Prostate gland (tissue), 2 donors: Measurements from ENCODE around the gene SMTN.

Source experiments
- POLR2A ChIP-seq: fragments of 450-650 bp; IDR thresholded peaks from one replicate; pipeline ENCODE4 v1.6.1; 2016; ENCODE audit warnings: antibody characterized with exemption, mild to moderate bottlenecking
- TF ChIP-seq, protein P1 (sequence below), 4 experiments: fragments of 200-600 bp in 2 of 4; fragments of 450-650 bp in 2 of 4; sonication (generic) in 2 of 4; IDR thresholded peaks; 1 replicate in 3 of 4; 2 replicates in 1 of 4; pipeline ENCODE4 v1.5.1; 2016 to 2019; ENCODE audit warnings: antibody characterized with exemption in 4 of 4, mild to moderate bottlenecking in 2 of 4, moderate library complexity in 2 of 4

DNA sequence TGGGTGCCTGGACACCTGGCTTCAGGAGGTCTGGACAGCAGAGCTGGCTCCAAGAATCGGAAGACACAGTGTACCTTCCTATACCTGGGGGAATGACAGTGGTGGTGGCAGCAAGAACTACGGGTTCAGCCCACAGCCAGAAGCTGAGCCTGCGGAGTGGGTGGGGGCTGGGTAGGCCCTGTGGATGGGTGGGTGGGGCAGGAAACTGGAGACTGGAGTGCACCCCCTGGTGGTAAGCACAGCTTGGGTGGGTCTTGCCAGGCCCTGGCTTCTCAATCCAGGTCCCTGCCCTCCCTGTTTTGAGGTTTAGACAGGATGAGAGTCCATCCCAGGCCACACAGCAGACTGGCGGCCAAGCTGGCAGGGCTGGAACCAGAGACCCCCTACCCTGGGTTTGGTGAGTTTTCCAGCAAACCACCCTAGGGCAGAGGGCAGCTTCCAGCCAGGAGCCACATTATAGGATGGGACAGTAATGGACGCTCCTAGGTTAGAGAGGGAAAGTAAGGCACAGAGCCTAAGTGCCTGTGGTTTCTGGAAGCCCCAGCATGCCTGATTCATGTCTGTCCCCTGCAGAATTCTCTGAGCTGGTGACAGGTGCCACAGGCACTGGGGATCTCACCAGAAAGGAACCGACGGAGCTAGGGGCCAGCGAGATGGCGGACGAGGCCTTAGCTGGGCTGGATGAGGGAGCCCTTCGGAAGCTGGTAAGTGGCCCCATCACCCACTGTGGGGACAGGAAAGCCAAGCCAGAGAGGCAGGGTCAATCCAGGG is 1.7 kb downstream of the SMTN start:
- TF ChIP-seq, protein P1, sequence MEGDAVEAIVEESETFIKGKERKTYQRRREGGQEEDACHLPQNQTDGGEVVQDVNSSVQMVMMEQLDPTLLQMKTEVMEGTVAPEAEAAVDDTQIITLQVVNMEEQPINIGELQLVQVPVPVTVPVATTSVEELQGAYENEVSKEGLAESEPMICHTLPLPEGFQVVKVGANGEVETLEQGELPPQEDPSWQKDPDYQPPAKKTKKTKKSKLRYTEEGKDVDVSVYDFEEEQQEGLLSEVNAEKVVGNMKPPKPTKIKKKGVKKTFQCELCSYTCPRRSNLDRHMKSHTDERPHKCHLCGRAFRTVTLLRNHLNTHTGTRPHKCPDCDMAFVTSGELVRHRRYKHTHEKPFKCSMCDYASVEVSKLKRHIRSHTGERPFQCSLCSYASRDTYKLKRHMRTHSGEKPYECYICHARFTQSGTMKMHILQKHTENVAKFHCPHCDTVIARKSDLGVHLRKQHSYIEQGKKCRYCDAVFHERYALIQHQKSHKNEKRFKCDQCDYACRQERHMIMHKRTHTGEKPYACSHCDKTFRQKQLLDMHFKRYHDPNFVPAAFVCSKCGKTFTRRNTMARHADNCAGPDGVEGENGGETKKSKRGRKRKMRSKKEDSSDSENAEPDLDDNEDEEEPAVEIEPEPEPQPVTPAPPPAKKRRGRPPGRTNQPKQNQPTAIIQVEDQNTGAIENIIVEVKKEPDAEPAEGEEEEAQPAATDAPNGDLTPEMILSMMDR (IDR thresholded peaks at IDR 0.05) = peak in 3 of 4 experiments; percentile 44 to 58 (median 51)
- TF ChIP-seq POLR2A = no peak
